ENCODE measurements around the gene SUGP2.

Gene SUGP2

GRCh38 chr19:18980432-18981020, 52.8 kb downstream of the SUGP2 start:
- no peak overlapping the region for H3K4me3 ChIP-seq (ENCODE audit: low read depth, low read length)
- TF ChIP-seq, protein P1, sequence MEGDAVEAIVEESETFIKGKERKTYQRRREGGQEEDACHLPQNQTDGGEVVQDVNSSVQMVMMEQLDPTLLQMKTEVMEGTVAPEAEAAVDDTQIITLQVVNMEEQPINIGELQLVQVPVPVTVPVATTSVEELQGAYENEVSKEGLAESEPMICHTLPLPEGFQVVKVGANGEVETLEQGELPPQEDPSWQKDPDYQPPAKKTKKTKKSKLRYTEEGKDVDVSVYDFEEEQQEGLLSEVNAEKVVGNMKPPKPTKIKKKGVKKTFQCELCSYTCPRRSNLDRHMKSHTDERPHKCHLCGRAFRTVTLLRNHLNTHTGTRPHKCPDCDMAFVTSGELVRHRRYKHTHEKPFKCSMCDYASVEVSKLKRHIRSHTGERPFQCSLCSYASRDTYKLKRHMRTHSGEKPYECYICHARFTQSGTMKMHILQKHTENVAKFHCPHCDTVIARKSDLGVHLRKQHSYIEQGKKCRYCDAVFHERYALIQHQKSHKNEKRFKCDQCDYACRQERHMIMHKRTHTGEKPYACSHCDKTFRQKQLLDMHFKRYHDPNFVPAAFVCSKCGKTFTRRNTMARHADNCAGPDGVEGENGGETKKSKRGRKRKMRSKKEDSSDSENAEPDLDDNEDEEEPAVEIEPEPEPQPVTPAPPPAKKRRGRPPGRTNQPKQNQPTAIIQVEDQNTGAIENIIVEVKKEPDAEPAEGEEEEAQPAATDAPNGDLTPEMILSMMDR (IDR thresholded peaks at IDR 0.05; ENCODE audit: low read depth, low read length), result no peak
- in situ Hi-C loops (cut with HindIII; ENCODE audit: low sequenced_read_pairs), result no loop called here
- no peak for DNase-seq (ENCODE audit: low read depth, low spot score)

GRCh38 chr19:18978616-18979015, 54.7 kb downstream of the SUGP2 start:
- in situ Hi-C loops (cut with HindIII; ENCODE audit: low sequenced_read_pairs), result no loop called here
- DNase-seq (ENCODE audit: low read depth, low spot score), result no peak
- H3K4me3 ChIP-seq (ENCODE audit: low read depth, low read length), result no peak overlapping the region
- TF ChIP-seq, protein P1 (IDR thresholded peaks at IDR 0.05; ENCODE audit: low read depth, low read length), result no peak

DNA sequence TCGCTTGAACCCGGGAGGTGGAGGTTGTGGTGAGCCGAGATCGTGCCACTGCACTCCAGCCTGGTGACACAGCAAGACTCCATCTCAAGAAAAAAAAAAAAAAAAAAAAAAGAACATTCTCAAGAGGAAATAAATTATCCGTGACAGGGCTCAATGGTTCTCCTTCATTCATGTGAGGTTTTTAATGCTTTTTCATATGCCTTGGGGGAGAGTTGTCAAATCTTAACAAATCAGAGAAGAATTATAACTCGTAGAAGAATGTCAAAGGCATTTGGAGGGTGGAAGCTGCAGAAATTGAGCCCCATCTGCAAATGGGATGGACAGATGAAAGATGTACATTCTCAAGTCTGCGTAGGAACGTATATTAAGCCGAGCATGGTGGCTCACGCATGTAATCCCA, 57.4 kb downstream of the SUGP2 start:
- H3K4me3 ChIP-seq (ENCODE audit: low read depth, low read length), result no peak overlapping the region
- in situ Hi-C loops (cut with HindIII; ENCODE audit: low sequenced_read_pairs), result no loop called here
- TF ChIP-seq, protein P1 (IDR thresholded peaks at IDR 0.05; ENCODE audit: low read depth, low read length), result no peak
- DNase-seq (ENCODE audit: low read depth, low spot score), result no peak

DNA sequence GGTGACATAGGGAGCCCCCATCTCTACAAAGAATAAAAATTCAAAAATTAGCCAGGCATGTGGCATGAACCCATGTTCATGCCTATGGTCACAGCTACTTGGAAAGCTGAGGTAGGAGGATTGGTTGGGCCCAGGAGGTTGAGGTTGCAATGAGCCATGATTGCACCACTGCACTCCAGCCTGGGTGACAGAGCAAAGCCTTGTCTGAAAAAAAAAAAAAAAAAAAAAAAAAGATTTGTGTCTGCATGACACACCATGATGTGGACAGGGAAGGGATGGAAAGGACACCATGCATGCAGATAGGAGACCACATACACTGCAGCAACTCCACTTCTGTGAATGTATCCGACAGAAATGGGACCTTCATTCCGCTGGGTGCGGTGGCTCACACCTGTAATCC, 58.3 kb downstream of the SUGP2 start:
- TF ChIP-seq, protein P1 (IDR thresholded peaks at IDR 0.05; ENCODE audit: low read depth, low read length), result no peak
- in situ Hi-C loops (cut with HindIII; ENCODE audit: low sequenced_read_pairs), result no loop called here

DNA sequence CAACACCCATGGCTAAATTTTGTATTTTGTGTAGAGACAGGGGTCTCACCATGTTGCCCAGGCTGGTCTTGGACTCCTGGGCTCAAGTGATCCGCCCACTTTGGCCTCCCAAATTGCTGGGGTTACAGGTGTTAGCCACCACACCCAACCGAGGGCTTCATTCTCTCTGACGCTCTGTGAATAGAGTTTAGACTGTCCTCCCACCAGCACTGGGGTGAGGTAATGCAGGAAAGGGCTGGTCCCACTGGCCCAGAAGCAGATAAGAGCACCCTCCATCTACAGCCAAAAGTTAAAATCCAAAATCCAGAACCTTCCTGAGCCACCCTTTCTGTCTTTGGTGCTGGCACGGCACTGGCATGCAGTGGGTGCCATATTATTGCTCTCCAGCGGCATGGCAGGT, 60.5 kb downstream of the SUGP2 start:
- DNase-seq (ENCODE audit: low read depth, low spot score), result no peak
- in situ Hi-C loops (cut with HindIII; ENCODE audit: low sequenced_read_pairs), result no loop called here
- TF ChIP-seq, protein P1 (IDR thresholded peaks at IDR 0.05; ENCODE audit: low read depth, low read length), result no peak
- no peak overlapping the region for H3K4me3 ChIP-seq (ENCODE audit: low read depth, low read length)

More for the DNA sequence above, 58.3 kb downstream of the SUGP2 start:
- no peak for DNase-seq (ENCODE audit: low read depth, low spot score)
- no peak overlapping the region for H3K4me3 ChIP-seq (ENCODE audit: low read depth, low read length)

- in situ Hi-C loops (cut with HindIII; ENCODE audit: low sequenced_read_pairs), result no loop called here
- no peak overlapping the region for H3K4me3 ChIP-seq (ENCODE audit: low read depth, low read length)
- TF ChIP-seq, protein P1 (IDR thresholded peaks at IDR 0.05; ENCODE audit: low read depth, low read length), result no peak
These were observed 61.0 kb downstream of the SUGP2 start for GRCh38 chr19:18972301-18972811.

More at GRCh38 chr19:18972301-18972811, 61.0 kb downstream of the SUGP2 start:
- DNase-seq (ENCODE audit: low read depth, low spot score), result no peak

All from astrocyte of the spinal cord (primary cell).